Breast epithelium (tissue), 4 donors: Measurements from ENCODE around the gene SIRPA. TPM values are rescaled to one million over a fixed set of nuclear protein-coding genes. Genes with fewer than 3 reads are reported as not detected.
A peak's percentile ranks its signal among the peaks of the same experiment; 100 is the strongest.

Experiments used
- DNase-seq, 2 donors: peaks; one replicate each; pipeline ENCODE4 v3.0.0-alpha.2; 2019; ENCODE audit warnings: low spot score in 2 of 2
- H3K27ac ChIP-seq, 2 donors: fragments of 200-600 bp; sonication (generic) in 1 of 2; one replicate each; pipeline ENCODE4 v1.5.1; 2016 to 2019; ENCODE audit warnings: mild to moderate bottlenecking in 1 of 2
- H3K27me3 ChIP-seq, 2 donors: fragments of 200-600 bp; sonication (generic) in 1 of 2; one replicate each; pipeline versions ENCODE4 v1.5.1 to v1.6.0; 2017 to 2019; ENCODE audit warnings: control low read depth in 1 of 2, mild to moderate bottlenecking in 1 of 2
- H3K36me3 ChIP-seq: fragments of 200-600 bp; one replicate; pipeline ENCODE4 v1.5.1; 2019
- H3K4me1 ChIP-seq, 2 donors: fragments of 200-600 bp; sonication (generic); one replicate each; pipeline ENCODE4 v1.5.1; 2016 to 2019; ENCODE audit warnings: control low read depth in 1 of 2
- H3K4me3 ChIP-seq, 3 donors: fragments of 200-600 bp; sonication (generic); 1 replicate in 2 of 3; 2 replicates in 1 of 3; pipeline ENCODE4 v1.5.1; 2016 to 2019; ENCODE audit warnings: mild to moderate bottlenecking in 3 of 3, moderate library complexity in 2 of 3
- H3K9me3 ChIP-seq, 2 donors: fragments of 200-600 bp; sonication (generic) in 1 of 2; one replicate each; pipeline ENCODE4 v1.5.1; 2016 to 2019; ENCODE audit warnings: control low read depth in 1 of 2
- POLR2A ChIP-seq: fragments of 450-650 bp; IDR thresholded peaks from one replicate; pipeline ENCODE4 v1.6.1; 2016; ENCODE audit warnings: antibody characterized with exemption, mild to moderate bottlenecking, moderate library complexity
- POLR2AphosphoS5 ChIP-seq, 3 donors: sonication (generic); formaldehyde crosslinking; IDR thresholded peaks; one replicate each; pipeline ENCODE4 v1.6.1; 2017; ENCODE audit warnings: antibody characterized with exemption in 3 of 3
- intact Hi-C: fragments of 100-400 bp; cut with DNase I; formaldehyde crosslinking; loops from one replicate; pipeline ENCODE4 v1.15.1; 2023; ENCODE audit warnings: low total_unique reads
- total RNA-seq, 3 donors: library from RNA; depleted of rRNA; stranded (reverse); fragments of >200 nt; gene quantifications; one replicate each; pipeline ENCODE4 v1.1.0, GENCODE V29; 2016
- TF ChIP-seq, protein P1 (sequence below), 3 donors: fragments of 450-650 bp; IDR thresholded peaks; one replicate each; pipeline ENCODE4 v1.5.1; 2016 to 2017; ENCODE audit warnings: antibody characterized with exemption in 3 of 3, mild to moderate bottlenecking in 3 of 3, moderate library complexity in 3 of 3

The SIRPA gene
- total RNA-seq, 3 donors from 2014 or later: 42.3 to 64.6 (median 53.9) TPM

DNA sequence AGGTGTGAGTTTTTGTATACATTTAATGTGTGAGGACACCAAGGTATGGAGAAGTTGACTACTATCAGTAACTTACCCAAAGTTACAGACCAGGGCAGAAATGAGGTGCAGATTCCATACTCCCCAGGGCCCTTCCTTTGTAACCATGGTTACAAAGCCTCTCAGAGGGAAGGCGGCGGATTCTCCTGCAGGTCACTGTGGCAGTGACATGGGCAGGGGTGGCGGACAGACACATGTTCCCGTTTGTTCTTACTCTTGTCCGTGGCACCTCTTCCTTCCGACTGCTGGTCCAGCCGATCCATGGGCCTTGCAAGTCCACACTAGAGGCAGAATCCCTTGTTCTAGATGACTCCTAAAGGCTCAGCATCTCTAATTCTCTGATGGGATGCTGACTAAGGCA lies 55.6 kb downstream of the SIRPA start:
- intact Hi-C loops: no loop called here
- Histone ChIP-seq H3K27me3 (no peaks in the 10 kb centered on the region), H3K4me3 (no peak overlapping the region), H3K36me3 (no peaks in the 10 kb centered on the region), H3K9me3 (no peaks in the 10 kb centered on the region), H3K27ac (no peak overlapping the region), H3K4me1 (peaks cover 3 to 11% of the 10 kb centered on the region in 2 donors)
- TF ChIP-seq POLR2A: no peak
- TF ChIP-seq, protein P1, sequence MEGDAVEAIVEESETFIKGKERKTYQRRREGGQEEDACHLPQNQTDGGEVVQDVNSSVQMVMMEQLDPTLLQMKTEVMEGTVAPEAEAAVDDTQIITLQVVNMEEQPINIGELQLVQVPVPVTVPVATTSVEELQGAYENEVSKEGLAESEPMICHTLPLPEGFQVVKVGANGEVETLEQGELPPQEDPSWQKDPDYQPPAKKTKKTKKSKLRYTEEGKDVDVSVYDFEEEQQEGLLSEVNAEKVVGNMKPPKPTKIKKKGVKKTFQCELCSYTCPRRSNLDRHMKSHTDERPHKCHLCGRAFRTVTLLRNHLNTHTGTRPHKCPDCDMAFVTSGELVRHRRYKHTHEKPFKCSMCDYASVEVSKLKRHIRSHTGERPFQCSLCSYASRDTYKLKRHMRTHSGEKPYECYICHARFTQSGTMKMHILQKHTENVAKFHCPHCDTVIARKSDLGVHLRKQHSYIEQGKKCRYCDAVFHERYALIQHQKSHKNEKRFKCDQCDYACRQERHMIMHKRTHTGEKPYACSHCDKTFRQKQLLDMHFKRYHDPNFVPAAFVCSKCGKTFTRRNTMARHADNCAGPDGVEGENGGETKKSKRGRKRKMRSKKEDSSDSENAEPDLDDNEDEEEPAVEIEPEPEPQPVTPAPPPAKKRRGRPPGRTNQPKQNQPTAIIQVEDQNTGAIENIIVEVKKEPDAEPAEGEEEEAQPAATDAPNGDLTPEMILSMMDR (IDR thresholded peaks at IDR 0.05): no peak
- no peak for TF ChIP-seq POLR2AphosphoS5 (IDR thresholded peaks at IDR 0.05)
- DNase-seq: no peak

DNA sequence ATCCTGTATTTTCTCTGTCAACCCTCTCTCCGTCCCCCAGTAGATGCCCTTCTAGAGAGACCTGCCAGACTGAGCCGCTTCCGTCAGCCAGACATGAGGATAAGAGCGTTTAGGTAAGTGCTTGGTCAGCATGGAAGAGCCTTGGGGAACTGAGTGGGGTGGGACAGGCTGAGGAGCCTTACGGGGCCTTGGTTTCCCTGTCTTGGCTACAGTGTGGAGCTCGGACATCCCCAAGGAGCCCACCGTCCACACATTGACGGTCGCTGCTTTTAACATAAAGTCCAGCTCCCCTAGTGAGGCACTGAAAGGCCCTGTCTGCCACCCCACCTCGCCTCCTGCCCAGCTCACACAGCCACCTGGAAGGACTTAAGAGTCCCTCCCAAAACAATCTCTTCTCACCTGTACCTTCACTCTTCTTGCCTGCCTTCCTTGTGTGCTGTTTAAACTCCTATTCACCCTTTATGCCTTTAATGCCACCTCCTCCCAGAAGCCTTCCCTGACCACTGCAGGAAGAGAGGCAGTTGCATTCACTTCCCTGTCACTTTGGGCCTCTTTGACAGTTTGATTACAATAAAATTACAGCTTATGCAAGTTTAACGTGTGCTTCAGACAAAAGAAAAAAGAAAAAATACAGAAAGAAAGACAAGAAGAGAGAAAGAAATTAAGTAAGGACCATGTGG lies 56.4 kb downstream of the SIRPA start:
- intact Hi-C loops: no loop called here
- Histone ChIP-seq H3K4me3 (no peak overlapping the region), H3K36me3 (no peaks in the 10 kb centered on the region), H3K27ac (no peak overlapping the region), H3K9me3 (no peaks in the 10 kb centered on the region), H3K4me1 (peaks cover 3 to 11% of the 10 kb centered on the region in 2 donors), H3K27me3 (no peaks in the 10 kb centered on the region)
- no peak for TF ChIP-seq POLR2AphosphoS5 (IDR thresholded peaks at IDR 0.05)
- no peak for TF ChIP-seq POLR2A
- TF ChIP-seq, protein P1 (IDR thresholded peaks at IDR 0.05): no peak
- no peak for DNase-seq

DNA sequence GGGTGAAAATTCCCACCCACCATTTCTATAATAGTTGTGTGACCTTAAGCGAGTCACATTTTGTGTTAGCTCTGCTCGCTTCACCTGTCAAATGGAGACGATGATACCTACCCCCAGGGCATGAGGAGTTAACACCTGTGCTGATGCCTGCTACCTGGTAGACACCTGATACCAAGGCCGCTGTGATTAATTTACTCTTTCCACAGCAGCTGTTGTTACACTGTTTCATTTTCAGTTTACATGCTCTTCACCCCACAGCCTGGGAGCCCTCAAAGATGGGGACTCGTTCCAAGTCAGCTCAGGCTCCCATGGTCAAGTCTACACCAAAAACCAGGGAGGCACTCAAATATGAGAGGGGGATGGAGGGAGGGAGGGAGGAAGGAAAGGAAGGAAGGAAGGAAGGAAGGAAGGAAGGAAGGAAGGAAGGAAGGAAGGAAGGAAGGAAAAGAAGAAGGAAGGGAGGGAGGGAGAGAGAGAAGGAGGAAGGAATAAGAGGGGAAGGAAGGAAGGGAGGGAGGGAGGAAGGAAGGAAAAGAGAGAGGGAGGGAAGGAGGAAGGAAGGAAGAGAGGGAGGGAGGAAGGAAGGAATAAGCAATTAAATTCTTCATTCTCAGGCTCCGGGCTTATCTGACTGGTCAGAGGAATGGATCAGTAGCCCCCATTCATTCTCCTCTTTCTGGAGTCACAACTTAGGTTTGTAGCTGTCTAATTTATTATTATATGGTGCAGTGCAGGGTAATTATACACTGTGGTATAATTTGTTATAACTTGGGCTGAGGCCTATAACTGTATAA lies 57.7 kb downstream of the SIRPA start:
- intact Hi-C loops: no loop called here
- Histone ChIP-seq H3K36me3 (no peaks in the 10 kb centered on the region), H3K4me1 (peaks cover 3 to 11% of the 10 kb centered on the region in 2 donors), H3K27me3 (no peaks in the 10 kb centered on the region), H3K4me3 (no peak overlapping the region), H3K9me3 (no peaks in the 10 kb centered on the region), H3K27ac (no peak overlapping the region)
- no peak for DNase-seq
- TF ChIP-seq POLR2AphosphoS5 (IDR thresholded peaks at IDR 0.05) (no peak), POLR2A (no peak)
- TF ChIP-seq, protein P1 (IDR thresholded peaks at IDR 0.05): no peak

DNA sequence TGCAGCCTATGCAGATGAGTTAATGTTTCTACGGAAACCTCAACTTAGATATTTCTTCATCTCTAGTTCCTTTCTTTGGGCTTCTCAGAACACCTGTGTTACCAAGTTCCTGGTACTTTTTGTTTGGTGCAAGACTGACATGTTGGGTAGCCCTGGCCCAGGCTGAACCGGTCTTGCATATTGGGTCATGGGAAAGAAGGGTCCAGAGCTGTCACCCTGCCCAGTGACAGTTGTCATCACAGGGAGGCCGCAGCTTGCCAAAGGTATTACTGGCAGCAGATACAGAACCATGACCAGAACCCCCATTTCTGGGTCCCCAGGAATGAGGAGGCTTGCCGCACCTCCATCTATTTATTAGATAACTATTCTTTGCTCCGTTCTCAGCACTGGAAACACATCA lies 58.4 kb downstream of the SIRPA start:
- no peak for TF ChIP-seq POLR2AphosphoS5 (IDR thresholded peaks at IDR 0.05)
- TF ChIP-seq, protein P1 (IDR thresholded peaks at IDR 0.05): no peak
- TF ChIP-seq POLR2A: no peak
- H3K27ac ChIP-seq: no peak overlapping the region

DNA sequence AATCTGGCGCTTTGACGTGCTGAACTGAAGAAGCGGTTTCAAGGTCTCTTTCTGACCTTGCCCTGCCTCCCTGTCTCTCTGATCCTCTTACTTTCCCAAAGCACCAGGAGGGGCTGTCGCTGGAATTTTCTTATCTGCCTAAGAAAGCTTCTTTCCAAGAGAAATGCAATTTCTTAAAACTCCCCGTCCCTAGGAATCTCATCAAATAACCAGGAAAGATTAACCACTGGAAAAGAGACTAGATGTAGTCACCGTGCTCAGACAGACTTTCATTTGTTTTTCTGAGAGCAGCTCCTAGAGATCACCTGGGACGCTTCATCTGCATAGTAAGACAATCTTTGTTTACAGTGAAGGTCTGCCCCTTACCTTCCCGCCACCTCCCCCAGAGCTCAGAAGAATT lies 60.0 kb downstream of the SIRPA start:
- intact Hi-C loops: no loop called here
- H3K27ac ChIP-seq: no peak overlapping the region
- TF ChIP-seq POLR2A: no peak
- no peaks in the 10 kb centered on the region for H3K36me3 ChIP-seq
- no peak for DNase-seq
- H3K4me3 ChIP-seq: no peak overlapping the region
- no peaks in the 10 kb centered on the region for H3K27me3 ChIP-seq
- no peaks in the 10 kb centered on the region for H3K9me3 ChIP-seq
- no peaks in the 10 kb centered on the region for H3K4me1 ChIP-seq

More for the DNA sequence above, 58.4 kb downstream of the SIRPA start:
- H3K36me3 ChIP-seq: no peaks in the 10 kb centered on the region
- H3K27me3 ChIP-seq: no peaks in the 10 kb centered on the region
- H3K4me1 ChIP-seq: peaks cover 3 to 11% of the 10 kb centered on the region in 2 donors
- no peak overlapping the region for H3K4me3 ChIP-seq
- no peaks in the 10 kb centered on the region for H3K9me3 ChIP-seq
- intact Hi-C loops: no loop called here
- peak in 1 of 2 donors; percentile 20 for DNase-seq
